HG03066 (cell line): Measurements from ENCODE around the gene ATXN7.

ENCODE experiments used
- ATAC-seq: cut with Tn5 transposase; IDR thresholded peaks from one replicate; pipeline ENCODE4 v1.9.1; 2021; ENCODE audit warnings: low read depth; ENCODE audit not compliant: unreplicated experiment

Gene ATXN7

GRCh38 chr3:63863150-63864007, at the start of gene ATXN7, which contains the start of gene THOC7:
Gene ATXN7, plus strand, starts transcription at chr3:63863867. Its CDS starts 48,732 bp downstream, at chr3:63912599.
Gene THOC7, minus strand, starts transcription at chr3:63863805. Its CDS starts 15 bp downstream, at chr3:63863790.
- ATAC-seq = peak; percentile 63

DNA sequence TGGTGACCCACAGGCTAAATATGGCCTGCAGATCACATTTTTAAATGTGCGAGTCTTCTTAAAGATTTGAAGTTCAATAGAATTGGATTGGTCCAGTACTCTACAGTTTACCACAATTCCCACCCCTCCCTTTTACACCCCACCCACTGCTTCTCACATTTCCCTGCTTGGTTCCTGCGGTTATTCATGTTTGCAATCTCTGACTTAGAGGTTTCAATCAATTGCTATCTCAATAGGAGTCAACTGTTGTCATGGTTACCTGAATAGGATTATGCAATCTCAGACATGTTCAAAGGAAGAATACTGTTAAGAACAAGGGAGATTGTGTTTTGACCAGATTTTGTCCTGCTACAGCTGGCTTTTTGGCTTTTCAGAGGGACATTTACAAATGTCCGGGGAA, 49.4 kb upstream of the ATXN7 start:
- ATAC-seq = no peak

GRCh38 chr3:63817225-63817624, 46.4 kb upstream of the ATXN7 start:
- no peak for ATAC-seq

GRCh38 chr3:63818282-63819150, 45.2 kb upstream of the ATXN7 start:
- ATAC-seq = peak; percentile 59

DNA sequence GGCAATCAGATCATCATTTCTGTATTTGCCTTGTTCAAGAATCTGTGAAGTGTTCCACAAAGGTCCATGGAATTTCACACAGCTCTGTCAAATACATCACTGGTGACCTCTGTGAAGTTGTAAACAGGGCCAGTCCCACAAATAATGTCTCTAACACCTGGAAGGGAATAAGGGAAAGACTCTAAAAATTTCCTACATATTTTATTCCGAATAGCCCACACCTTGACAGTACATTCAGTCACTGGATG, 44.6 kb upstream of the ATXN7 start, which contains the start of gene C3orf49:
Gene C3orf49, plus strand, starts transcription at position 149 of the 248 bp plus-strand sequence. CDS start 173 bp downstream, outside the sequence.
- ATAC-seq = no peak

DNA sequence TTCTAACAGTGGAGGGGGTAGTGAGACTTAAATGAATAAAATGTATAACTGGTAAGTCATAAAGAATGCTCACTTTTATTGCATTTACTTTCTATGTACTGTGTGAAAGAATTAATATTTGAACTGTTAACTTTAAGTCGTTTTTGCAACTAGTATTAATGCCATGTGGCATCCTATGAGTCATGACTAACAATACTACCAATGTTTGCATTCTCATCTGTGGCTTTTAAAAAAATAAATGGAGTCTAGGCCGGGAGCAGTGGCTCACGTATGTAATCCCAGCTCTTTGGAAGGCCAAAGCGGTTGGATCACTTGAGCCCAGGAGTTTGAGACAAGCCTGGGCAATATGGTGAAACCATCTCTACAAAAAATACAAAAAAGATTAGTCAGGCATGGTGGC, 39.4 kb upstream of the ATXN7 start:
- no peak for ATAC-seq

- ATAC-seq = no peak
Observed at GRCh38 chr3:63830526-63830925, 33.1 kb upstream of the ATXN7 start.

GRCh38 chr3:63832395-63832794, 31.3 kb upstream of the ATXN7 start:
- ATAC-seq = no peak

GRCh38 chr3:63841704-63842103, 22.0 kb upstream of the ATXN7 start:
- no peak for ATAC-seq

DNA sequence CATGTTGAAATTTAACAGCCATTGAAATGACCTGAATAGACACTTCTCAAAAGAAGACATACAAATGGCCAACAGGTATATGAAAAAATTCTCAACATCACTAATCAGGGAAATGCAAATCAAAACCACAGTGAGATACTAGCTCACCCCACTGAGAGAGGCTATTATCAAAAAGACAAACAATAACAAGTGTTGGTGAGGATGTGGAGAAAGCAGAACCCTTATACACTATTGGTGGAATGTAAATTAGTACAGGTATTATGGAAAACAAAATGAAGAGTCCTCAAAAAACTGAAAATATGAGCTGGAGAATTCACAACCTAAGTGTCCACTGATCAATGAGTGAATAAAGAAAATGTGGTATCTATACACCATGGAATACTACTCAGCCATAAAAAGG, 21.5 kb upstream of the ATXN7 start:
- no peak for ATAC-seq

DNA sequence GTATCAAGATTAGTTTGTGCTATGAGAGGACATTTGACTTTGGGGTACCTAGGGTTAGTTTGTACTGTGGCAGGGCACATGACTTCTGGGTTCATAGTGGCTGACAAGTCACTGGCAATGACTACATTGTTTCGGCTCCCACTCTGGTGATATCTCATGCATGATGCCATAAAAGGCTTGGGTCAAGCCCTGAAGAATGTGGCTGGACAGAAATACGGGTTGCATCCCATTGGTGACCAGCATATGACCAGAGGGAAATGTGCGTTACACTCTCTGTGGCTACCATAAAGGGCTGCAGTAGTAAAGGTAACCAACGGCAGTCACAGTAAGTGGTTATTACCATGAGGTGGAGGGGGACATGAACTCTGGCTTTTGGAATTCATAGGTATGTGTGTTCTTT, 18.5 kb upstream of the ATXN7 start:
- no peak for ATAC-seq

DNA sequence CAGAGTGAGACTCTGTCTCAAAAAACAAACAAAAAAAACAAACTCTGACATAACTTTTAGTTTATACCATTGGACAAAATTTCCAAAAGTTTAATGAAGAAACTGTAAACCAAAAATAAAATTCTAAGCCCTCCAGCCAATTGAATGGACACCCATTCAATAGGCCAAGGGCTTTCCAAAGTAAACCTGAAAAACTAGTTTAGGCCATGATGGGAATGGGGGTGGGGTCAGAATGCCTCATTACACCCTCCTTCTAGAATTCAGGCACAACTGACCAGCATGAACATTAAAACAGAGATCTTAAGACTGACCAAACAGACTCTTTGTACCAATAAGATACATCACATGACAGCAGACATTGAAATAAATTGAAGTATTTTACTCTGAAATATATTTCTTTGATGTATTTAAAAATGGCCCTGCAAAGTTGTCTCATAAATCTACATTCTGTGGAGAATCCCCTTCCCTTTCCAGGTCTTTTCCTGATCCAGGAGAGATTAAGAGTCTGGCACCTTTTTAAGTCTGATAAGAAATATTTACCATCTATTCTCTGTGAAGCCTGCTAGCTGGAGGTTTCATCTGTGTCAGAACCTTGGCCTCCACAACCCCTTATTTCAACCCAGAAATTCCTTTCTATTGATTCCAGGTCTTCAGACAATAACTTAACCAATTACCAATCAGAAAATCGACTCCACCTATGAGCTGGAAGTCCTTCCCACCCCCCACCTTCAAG, 15.8 kb upstream of the ATXN7 start:
- no peak for ATAC-seq

- ATAC-seq = no peak
Observed at GRCh38 chr3:63849175-63849574, 14.5 kb upstream of the ATXN7 start.

DNA sequence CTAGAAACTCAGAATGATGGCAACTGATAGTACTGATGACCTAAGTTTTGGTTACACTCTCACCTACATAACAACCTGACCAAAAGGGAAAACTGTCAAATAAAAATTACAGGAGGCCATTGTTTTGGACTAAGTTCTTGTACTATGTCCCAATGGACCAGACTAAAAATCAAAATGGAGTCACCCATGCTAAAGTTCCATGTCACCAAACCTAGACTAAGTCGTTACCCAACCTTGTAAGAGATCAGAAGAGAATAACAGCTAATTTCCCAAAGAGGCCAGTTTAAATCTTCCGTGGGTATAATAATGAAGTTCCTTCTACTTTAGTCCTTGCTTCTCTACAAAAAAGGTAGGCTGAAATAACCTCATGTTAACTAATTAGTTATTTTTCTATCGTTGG, 12.4 kb upstream of the ATXN7 start:
- ATAC-seq = no peak

GRCh38 chr3:63853106-63853505, 10.6 kb upstream of the ATXN7 start:
- no peak for ATAC-seq

DNA sequence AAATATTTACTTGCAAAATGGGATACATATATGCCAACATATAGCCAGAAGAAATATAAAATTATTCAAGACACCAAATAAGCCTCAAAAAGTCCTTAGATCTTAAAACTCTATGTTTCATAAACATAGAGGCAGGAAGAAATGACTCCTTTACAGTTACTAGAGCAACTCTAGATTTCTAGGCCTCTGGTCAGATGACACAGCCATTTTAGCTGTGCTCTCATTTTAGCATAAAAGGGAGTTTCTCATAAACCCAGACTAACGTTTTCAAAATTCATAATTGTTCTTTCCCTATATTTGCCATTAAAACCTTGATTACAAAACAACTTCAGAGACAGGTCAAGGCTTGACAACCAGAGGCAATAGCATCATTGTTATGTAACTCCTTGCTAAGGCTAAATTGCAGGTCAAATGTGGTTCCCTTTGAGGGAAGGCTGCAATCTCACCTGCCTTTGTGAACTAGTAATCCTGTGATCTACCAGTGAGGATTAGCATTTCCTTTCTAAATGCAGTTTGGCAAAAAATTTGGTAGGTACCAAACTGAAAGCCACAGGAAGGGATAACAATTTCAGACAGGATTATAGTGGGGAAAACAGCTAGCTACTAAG, 8.2 kb upstream of the ATXN7 start:
- ATAC-seq = no peak

- no peak for ATAC-seq
Observed at GRCh38 chr3:63857311-63857710, 6.4 kb upstream of the ATXN7 start.

- no peak for ATAC-seq
Observed at GRCh38 chr3:63860776-63861175, 2.9 kb upstream of the ATXN7 start.

GRCh38 chr3:63861306-63861705, 2.4 kb upstream of the ATXN7 start:
- no peak for ATAC-seq

DNA sequence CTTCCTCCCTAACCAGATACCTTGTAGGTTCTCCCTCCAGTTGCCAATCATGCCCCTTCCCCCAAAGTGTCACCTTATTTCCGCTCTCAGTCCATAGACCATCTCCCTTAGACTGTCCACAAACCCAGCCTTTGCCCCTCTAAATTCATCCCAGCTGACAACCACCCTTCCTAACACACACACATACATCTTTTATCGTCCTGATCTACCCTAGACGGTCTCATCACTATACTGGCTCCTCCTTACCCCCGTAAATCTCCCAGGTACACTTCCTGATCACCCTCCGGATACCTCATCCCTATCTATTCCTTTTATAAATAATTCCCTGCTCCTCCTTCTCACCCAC, 890 bp upstream of the ATXN7 start:
- ATAC-seq = peak; percentile 1
